Measurements from ENCODE around the gene IGFL4. TPM values are rescaled to one million over a fixed set of nuclear protein-coding genes. Genes with fewer than 3 reads are reported as not detected.

IGFL4 gene
- total RNA-seq, 2 donors from 2014 or later, result not detected

- no peak for TF ChIP-seq CTCF (IDR thresholded peaks at IDR 0.05)
- no peak for TF ChIP-seq POLR2AphosphoS5 (IDR thresholded peaks at IDR 0.05)
- TF ChIP-seq POLR2A (IDR thresholded peaks at IDR 0.05), result no peak
- DNase-seq (ENCODE audit: low spot score), result no peak
- H3K4me3 ChIP-seq, result no peak overlapping the region
- no peak overlapping the region for H3K27ac ChIP-seq
- no peaks in the 10 kb centered on the region for H3K4me1 ChIP-seq (replicated peaks)
- 23% methylated on average over 4 of the region's 4 CpGs for WGBS
- H3K36me3 ChIP-seq, result no peaks in the 10 kb centered on the region
- H3K9me3 ChIP-seq, result no peaks in the 10 kb centered on the region
- no peaks in the 10 kb centered on the region for H3K27me3 ChIP-seq (replicated peaks; ENCODE audit: insufficient read depth)
- intact Hi-C loops (cut with DNase I), result no loop called here
Observed at GRCh38 chr19:46056536-46056935, 15.7 kb upstream of the IGFL4 start.

DNA sequence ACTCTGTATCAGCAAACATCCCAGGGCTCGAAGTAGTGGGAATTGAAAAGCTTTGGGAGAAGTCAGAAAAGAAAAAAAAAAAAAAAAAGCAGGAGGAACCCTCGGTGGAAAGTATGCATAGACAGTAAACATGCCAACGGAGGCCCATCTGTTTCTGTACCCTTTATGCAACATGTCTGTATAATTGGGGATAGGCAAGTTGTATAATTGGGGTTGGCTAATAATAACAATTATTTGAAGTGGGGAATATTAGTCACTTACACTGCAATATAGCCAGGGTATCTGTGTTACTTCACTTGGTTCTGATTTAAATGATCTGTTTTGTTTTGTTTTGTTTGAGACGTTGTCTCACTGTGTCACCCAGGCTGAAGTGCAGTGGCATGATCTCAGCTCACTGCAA is 12.1 kb upstream of the IGFL4 start:
- 53% methylated on average over 4 of the region's 4 CpGs for WGBS
- intact Hi-C loops (cut with DNase I), result no loop called here
- no peak for DNase-seq (ENCODE audit: low spot score)
- Histone ChIP-seq H3K36me3 (no peaks in the 10 kb centered on the region), H3K27ac (no peak overlapping the region), H3K4me1 (replicated peaks) (no peaks in the 10 kb centered on the region), H3K4me3 (no peak overlapping the region), H3K27me3 (replicated peaks; ENCODE audit: insufficient read depth) (no peaks in the 10 kb centered on the region), H3K9me3 (no peaks in the 10 kb centered on the region)
- TF ChIP-seq POLR2A (IDR thresholded peaks at IDR 0.05), result no peak
- no peak for TF ChIP-seq POLR2AphosphoS5 (IDR thresholded peaks at IDR 0.05)
- TF ChIP-seq CTCF (IDR thresholded peaks at IDR 0.05), result no peak

DNA sequence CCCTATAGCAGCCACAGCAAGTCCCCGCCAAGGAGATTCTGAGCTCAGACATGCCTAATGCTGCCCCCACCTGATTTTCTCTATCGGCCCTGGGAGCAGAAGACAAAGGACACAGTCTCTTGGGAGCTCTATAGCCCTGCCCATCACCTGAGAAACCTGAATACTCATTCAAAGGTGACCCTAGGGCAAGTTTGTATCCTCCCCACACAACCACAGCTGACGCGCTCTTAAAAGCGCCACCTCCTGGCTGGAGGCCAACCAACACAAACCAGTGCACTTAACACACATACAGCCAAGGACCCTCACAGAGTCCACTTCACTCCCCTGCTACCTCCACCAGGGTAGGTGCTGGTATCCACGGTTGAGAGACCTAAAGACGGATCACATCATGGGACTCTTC is 8.8 kb upstream of the IGFL4 start:
- H3K27me3 ChIP-seq (replicated peaks; ENCODE audit: insufficient read depth), result no peaks in the 10 kb centered on the region
- TF ChIP-seq POLR2AphosphoS5 (IDR thresholded peaks at IDR 0.05) (no peak), CTCF (IDR thresholded peaks at IDR 0.05) (no peak), POLR2A (IDR thresholded peaks at IDR 0.05) (no peak)
- intact Hi-C loops (cut with DNase I), result no loop called here
- WGBS, result 34% methylated on average over 6 of the region's 7 CpGs
- no peak overlapping the region for H3K4me3 ChIP-seq
- no peaks in the 10 kb centered on the region for H3K9me3 ChIP-seq
- H3K27ac ChIP-seq, result no peak overlapping the region
- DNase-seq (ENCODE audit: low spot score), result no peak
- H3K36me3 ChIP-seq, result no peaks in the 10 kb centered on the region
- no peaks in the 10 kb centered on the region for H3K4me1 ChIP-seq (replicated peaks)

GRCh38 chr19:46043519-46043918 is 2.7 kb upstream of the IGFL4 start:
- H3K27me3 ChIP-seq (replicated peaks; ENCODE audit: insufficient read depth), result no peaks in the 10 kb centered on the region
- no peak overlapping the region for H3K4me3 ChIP-seq
- H3K9me3 ChIP-seq, result no peaks in the 10 kb centered on the region
- intact Hi-C loops (cut with DNase I), result no loop called here
- no peak for DNase-seq (ENCODE audit: low spot score)
- no peak overlapping the region for H3K27ac ChIP-seq
- WGBS, result 98% methylated on average over 1 of the region's 1 CpG
- no peaks in the 10 kb centered on the region for H3K36me3 ChIP-seq
- no peaks in the 10 kb centered on the region for H3K4me1 ChIP-seq (replicated peaks)
- TF ChIP-seq POLR2A (IDR thresholded peaks at IDR 0.05) (no peak), POLR2AphosphoS5 (IDR thresholded peaks at IDR 0.05) (no peak), CTCF (IDR thresholded peaks at IDR 0.05) (no peak)

GRCh38 chr19:46042252-46042883 is 1.6 kb upstream of the IGFL4 start:
- 56% methylated on average over 5 of the region's 5 CpGs for WGBS
- Histone ChIP-seq H3K36me3 (no peaks in the 10 kb centered on the region), H3K27ac (no peak overlapping the region), H3K4me3 (no peak overlapping the region), H3K27me3 (replicated peaks; ENCODE audit: insufficient read depth) (no peaks in the 10 kb centered on the region), H3K4me1 (replicated peaks) (no peaks in the 10 kb centered on the region), H3K9me3 (no peaks in the 10 kb centered on the region)
- TF ChIP-seq POLR2A (IDR thresholded peaks at IDR 0.05), result no peak
- no peak for TF ChIP-seq CTCF (IDR thresholded peaks at IDR 0.05)
- no peak for TF ChIP-seq POLR2AphosphoS5 (IDR thresholded peaks at IDR 0.05)
- intact Hi-C loops (cut with DNase I), result no loop called here
- no peak for DNase-seq (ENCODE audit: low spot score)

All from prostate gland (tissue), 2 donors.